Measurements from ENCODE around the gene WBP2. TPM values are rescaled to one million over a fixed set of nuclear protein-coding genes. Genes with fewer than 3 reads are reported as not detected.

The WBP2 gene
- total and polyA plus RNA-seq, 2 of the 13 experiments (the other 11 are each of a cell fraction or from before 2014, with no cell fraction given) = 29.2 to 29.5 TPM

GRCh38 chr17:75826561-75827307 lies 28.4 kb downstream of the WBP2 start (continued):
- no peak for TF ChIP-seq ZNF275 (CRISPR knock-in tag; IDR thresholded peaks at IDR 0.05; ENCODE audit: borderline replicate concordance)
- TF ChIP-seq SPEN (CRISPR knock-in tag; IDR thresholded peaks at IDR 0.05; ENCODE audit: low read depth) = no peak
- 0 out of 2 replicates have a peak, but pooled peaks have one; percentile 18 for TF ChIP-seq ZBTB4 (CRISPR knock-in tag; IDR thresholded peaks at IDR 0.05; ENCODE audit: borderline replicate concordance)
- TF ChIP-seq ZNF281 (CRISPR knock-in tag; IDR thresholded peaks at IDR 0.05; ENCODE audit: borderline replicate concordance) = 0 out of 2 replicates have a peak, but pooled peaks have one; percentile 7
- no peak for TF ChIP-seq ZNF562 (CRISPR knock-in tag; IDR thresholded peaks at IDR 0.05; ENCODE audit: borderline replicate concordance)
- TF ChIP-seq ZNF33B (CRISPR knock-in tag; IDR thresholded peaks at IDR 0.05) = no peak
- no peak for TF ChIP-seq ZNF678 (CRISPR knock-in tag; IDR thresholded peaks at IDR 0.05)
- TF ChIP-seq HNF1B (CRISPR knock-in tag; IDR thresholded peaks at IDR 0.05) = no peak
- TF ChIP-seq ZNF724P (CRISPR knock-in tag; IDR thresholded peaks at IDR 0.05; ENCODE audit: borderline replicate concordance) = no peak
- TF ChIP-seq, protein P1, sequence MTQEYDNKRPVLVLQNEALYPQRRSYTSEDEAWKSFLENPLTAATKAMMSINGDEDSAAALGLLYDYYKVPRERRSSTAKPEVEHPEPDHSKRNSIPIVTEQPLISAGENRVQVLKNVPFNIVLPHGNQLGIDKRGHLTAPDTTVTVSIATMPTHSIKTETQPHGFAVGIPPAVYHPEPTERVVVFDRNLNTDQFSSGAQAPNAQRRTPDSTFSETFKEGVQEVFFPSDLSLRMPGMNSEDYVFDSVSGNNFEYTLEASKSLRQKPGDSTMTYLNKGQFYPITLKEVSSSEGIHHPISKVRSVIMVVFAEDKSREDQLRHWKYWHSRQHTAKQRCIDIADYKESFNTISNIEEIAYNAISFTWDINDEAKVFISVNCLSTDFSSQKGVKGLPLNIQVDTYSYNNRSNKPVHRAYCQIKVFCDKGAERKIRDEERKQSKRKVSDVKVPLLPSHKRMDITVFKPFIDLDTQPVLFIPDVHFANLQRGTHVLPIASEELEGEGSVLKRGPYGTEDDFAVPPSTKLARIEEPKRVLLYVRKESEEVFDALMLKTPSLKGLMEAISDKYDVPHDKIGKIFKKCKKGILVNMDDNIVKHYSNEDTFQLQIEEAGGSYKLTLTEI (CRISPR knock-in tag; conservative IDR thresholded peaks at IDR 0.05) = no peak
- no peak for TF ChIP-seq XRCC5 (optimal IDR thresholded peaks at IDR 0.05; ENCODE audit: low read length)
- TF ChIP-seq ZNF598 (CRISPR knock-in tag; IDR thresholded peaks at IDR 0.05; ENCODE audit: borderline replicate concordance) = no peak
- TF ChIP-seq, protein P2, sequence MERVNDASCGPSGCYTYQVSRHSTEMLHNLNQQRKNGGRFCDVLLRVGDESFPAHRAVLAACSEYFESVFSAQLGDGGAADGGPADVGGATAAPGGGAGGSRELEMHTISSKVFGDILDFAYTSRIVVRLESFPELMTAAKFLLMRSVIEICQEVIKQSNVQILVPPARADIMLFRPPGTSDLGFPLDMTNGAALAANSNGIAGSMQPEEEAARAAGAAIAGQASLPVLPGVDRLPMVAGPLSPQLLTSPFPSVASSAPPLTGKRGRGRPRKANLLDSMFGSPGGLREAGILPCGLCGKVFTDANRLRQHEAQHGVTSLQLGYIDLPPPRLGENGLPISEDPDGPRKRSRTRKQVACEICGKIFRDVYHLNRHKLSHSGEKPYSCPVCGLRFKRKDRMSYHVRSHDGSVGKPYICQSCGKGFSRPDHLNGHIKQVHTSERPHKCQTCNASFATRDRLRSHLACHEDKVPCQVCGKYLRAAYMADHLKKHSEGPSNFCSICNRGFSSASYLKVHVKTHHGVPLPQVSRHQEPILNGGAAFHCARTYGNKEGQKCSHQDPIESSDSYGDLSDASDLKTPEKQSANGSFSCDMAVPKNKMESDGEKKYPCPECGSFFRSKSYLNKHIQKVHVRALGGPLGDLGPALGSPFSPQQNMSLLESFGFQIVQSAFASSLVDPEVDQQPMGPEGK (CRISPR knock-in tag; IDR thresholded peaks at IDR 0.05) = peak; percentile 48; the same call in 1 of the 2 replicates
- TF ChIP-seq DR1 (CRISPR knock-in tag; IDR thresholded peaks at IDR 0.05) = no peak
- TF ChIP-seq ZNF12 (CRISPR knock-in tag; IDR thresholded peaks at IDR 0.05) = no peak

Measured in HepG2 (cell line).